ENCODE measurements around the gene PEMT.

- TF ChIP-seq CTCF (IDR thresholded peaks at IDR 0.05) (no peak), REST (IDR thresholded peaks at IDR 0.05; ENCODE audit: insufficient read depth in 1 of 2, low read depth in 2 of 2, low read length in 1 of 2) (no peak)
Measured at GRCh38 chr17:17548044-17548443, 43.5 kb downstream of the PEMT start.

All from Panc1 (cell line).